Uterus (tissue), 2 donors: ENCODE results near the gene FRAT2.

Experiments
- POLR2A ChIP-seq, 2 donors: fragments of 450-650 bp; IDR thresholded peaks; one replicate each; pipeline ENCODE4 v1.6.1; 2016; ENCODE audit warnings: antibody characterized with exemption in 2 of 2, mild to moderate bottlenecking in 1 of 2, moderate library complexity in 1 of 2
- TF ChIP-seq, protein P1 (sequence below), 4 experiments: fragments of 200-600 bp in 2 of 4; fragments of 450-650 bp in 2 of 4; sonication (generic) in 2 of 4; IDR thresholded peaks; one replicate each; pipeline ENCODE4 v1.5.1; 2016 to 2019; ENCODE audit warnings: antibody characterized with exemption in 4 of 4, mild to moderate bottlenecking in 2 of 4, moderate library complexity in 1 of 4

DNA sequence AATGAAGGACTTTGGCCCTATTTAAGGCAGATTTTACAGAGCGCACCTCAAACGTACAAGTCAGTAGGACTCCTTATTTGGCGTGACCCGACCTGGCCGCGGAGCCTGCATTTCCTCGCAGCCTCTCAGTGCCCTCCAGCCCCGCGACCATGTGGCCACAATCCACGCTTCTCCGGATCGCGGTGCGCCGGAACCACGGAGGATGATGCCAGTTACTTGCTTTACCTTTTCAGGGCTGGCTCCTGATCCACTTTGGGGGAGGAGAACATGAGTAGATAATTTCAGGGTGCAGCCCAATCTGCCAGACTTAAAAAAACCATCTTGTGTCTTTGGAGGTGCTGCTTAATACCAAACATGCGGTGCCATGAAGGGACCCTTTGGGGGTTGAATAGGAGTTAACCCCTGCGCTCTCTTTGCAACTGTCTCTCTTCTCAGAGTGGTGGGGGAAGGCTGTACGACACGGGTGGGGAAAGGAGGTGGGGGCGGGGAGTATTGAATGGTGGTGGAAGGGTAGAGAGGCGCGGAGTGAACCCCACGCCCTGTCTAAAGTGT is 14.0 kb downstream of the FRAT2 start:
- TF ChIP-seq, protein P1, sequence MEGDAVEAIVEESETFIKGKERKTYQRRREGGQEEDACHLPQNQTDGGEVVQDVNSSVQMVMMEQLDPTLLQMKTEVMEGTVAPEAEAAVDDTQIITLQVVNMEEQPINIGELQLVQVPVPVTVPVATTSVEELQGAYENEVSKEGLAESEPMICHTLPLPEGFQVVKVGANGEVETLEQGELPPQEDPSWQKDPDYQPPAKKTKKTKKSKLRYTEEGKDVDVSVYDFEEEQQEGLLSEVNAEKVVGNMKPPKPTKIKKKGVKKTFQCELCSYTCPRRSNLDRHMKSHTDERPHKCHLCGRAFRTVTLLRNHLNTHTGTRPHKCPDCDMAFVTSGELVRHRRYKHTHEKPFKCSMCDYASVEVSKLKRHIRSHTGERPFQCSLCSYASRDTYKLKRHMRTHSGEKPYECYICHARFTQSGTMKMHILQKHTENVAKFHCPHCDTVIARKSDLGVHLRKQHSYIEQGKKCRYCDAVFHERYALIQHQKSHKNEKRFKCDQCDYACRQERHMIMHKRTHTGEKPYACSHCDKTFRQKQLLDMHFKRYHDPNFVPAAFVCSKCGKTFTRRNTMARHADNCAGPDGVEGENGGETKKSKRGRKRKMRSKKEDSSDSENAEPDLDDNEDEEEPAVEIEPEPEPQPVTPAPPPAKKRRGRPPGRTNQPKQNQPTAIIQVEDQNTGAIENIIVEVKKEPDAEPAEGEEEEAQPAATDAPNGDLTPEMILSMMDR (IDR thresholded peaks at IDR 0.05) = no peak
- no peak for TF ChIP-seq POLR2A (IDR thresholded peaks at IDR 0.05)
